Neuron (in vitro differentiated cells): ENCODE data around the gene MC5R.

Experiments
- H2AFZ ChIP-seq: one replicate; pipeline ENCODE4 v1.6.1; 2013; ENCODE audit warnings: low read depth, mild to moderate bottlenecking, inconsistent platforms, low read length, moderate library complexity
- H3K27me3 ChIP-seq: one replicate; pipeline ENCODE4 v1.6.1; 2013; ENCODE audit warnings: low read length; ENCODE audit not compliant: insufficient read depth
- H3K36me3 ChIP-seq: one replicate; pipeline ENCODE4 v1.6.1; 2013; ENCODE audit warnings: low read length; ENCODE audit not compliant: insufficient read depth
- H3K4me1 ChIP-seq: one replicate; pipeline ENCODE4 v1.6.1; 2013; ENCODE audit warnings: low read length; ENCODE audit not compliant: insufficient read depth
- H3K4me3 ChIP-seq: 2 replicates; pipeline ENCODE4 v1.5.1; 2013; ENCODE audit warnings: mild to moderate bottlenecking, low read length, moderate library complexity
- H3K9me3 ChIP-seq: one replicate; pipeline ENCODE4 v1.6.1; 2013; ENCODE audit warnings: low read length

Gene MC5R

DNA sequence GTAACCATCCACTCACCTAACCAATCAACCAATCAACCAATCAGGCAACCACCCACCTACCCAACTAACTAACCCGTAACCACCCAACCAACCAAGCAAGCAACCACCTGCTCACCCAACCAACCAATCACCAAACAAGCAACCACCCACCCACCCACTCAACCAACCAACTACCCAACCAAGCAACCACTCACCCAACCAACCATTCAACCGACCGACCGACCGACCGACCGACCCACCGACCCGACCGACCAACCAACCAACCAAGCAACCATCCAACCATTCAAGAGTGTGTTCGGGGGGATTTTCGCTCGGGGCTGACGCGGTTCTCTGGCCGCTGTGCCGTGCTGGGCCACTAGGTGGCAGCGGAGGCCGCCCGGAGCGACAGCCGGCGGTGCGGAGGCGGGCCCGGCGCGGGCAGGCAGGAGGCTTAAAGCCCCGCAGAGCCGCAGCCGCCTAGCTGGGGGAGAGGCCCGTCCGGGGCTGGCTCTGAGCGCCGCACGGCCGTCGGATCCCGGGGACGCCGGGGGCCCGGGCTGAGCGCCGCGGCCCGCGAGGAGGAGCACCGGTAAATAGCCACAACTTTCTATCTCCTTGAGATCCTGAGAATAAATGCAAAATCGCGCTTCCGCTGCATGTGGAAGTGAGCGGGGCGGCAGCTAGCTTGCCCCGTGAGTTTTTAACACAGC is at the start of gene MC5R:
Gene MC5R (plus strand): TSS at position 443 of the 689 bp plus-strand sequence. CDS start 1,617 bp downstream, outside the sequence.
- H2AFZ ChIP-seq = peak within 1 kb of the TSS; percentile 73
- H3K9me3 ChIP-seq = no peaks in the 10 kb centered on the region
- no peaks in the 10 kb centered on the region for H3K36me3 ChIP-seq
- peaks cover 21% of the 10 kb centered on the region for H3K27me3 ChIP-seq
- H3K4me1 ChIP-seq = peaks cover 5% of the 10 kb centered on the region
- H3K4me3 ChIP-seq = peak within 1 kb of the TSS; percentile 29

- no peak overlapping the region for H3K4me3 ChIP-seq
- H3K9me3 ChIP-seq = no peaks in the 10 kb centered on the region
- no peaks in the 10 kb centered on the region for H3K4me1 ChIP-seq
- no peaks in the 10 kb centered on the region for H3K36me3 ChIP-seq
- no peaks in the 10 kb centered on the region for H3K27me3 ChIP-seq
- H2AFZ ChIP-seq = no peak overlapping the region
Observed at GRCh38 chr18:13775058-13775457, 48.9 kb upstream of the MC5R start.

- no peaks in the 10 kb centered on the region for H3K27me3 ChIP-seq
- no peaks in the 10 kb centered on the region for H3K4me1 ChIP-seq
- no peaks in the 10 kb centered on the region for H3K36me3 ChIP-seq
- no peak overlapping the region for H2AFZ ChIP-seq
- H3K9me3 ChIP-seq = no peaks in the 10 kb centered on the region
- no peak overlapping the region for H3K4me3 ChIP-seq
Observed at GRCh38 chr18:13791181-13791580, 32.8 kb upstream of the MC5R start.

DNA sequence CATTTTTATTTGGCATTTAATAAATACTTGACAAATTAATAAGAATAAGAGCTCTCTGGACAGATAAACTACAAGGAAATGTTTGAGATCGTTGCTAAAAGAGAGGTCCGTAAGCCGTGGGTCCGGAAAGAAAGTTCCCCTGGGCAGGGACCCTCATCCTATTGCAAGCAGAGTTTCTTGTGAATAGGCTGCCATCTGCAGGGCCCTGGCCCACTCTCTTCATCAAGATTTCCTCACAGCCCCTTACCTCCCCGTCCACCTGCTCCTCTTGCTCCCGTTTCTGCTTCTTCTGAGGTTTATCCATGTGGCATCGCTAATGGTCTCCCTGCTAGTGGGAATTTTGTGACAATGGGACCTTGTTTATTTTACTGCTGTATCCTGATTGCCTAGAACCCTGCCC is 30.1 kb upstream of the MC5R start:
- Histone ChIP-seq H3K36me3 (no peaks in the 10 kb centered on the region), H3K4me3 (no peak overlapping the region), H3K9me3 (no peaks in the 10 kb centered on the region), H3K27me3 (peaks cover 3% of the 10 kb centered on the region), H2AFZ (no peak overlapping the region), H3K4me1 (no peaks in the 10 kb centered on the region)

DNA sequence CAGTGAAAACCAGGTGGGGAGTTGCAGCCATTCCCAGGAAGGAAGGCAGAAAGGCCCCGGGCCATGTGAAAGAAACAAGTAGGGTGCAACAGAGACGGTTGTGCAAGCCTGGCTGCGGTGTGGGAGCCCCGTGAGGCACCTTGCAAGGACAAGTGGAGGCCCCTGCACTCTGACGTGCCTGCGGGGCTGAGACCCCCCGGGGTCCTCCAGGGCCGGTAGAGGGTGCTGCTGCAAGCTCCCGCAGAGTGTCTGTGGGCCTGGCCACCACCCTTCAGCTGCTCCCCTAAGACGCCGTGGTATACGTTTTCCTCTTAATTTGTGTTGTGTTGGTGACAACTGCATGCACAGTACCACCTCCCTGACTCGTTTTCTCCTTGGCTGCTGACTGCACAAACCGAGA is 27.4 kb upstream of the MC5R start:
- Histone ChIP-seq H3K9me3 (no peaks in the 10 kb centered on the region), H3K36me3 (no peaks in the 10 kb centered on the region), H3K4me1 (no peaks in the 10 kb centered on the region), H2AFZ (no peak overlapping the region), H3K4me3 (no peak overlapping the region), H3K27me3 (peaks cover 27% of the 10 kb centered on the region)

- no peak overlapping the region for H2AFZ ChIP-seq
- no peaks in the 10 kb centered on the region for H3K9me3 ChIP-seq
- H3K36me3 ChIP-seq = no peaks in the 10 kb centered on the region
- no peak overlapping the region for H3K4me3 ChIP-seq
- no peaks in the 10 kb centered on the region for H3K4me1 ChIP-seq
- peaks cover 30% of the 10 kb centered on the region for H3K27me3 ChIP-seq
Observed at GRCh38 chr18:13797157-13797611, 26.8 kb upstream of the MC5R start.

DNA sequence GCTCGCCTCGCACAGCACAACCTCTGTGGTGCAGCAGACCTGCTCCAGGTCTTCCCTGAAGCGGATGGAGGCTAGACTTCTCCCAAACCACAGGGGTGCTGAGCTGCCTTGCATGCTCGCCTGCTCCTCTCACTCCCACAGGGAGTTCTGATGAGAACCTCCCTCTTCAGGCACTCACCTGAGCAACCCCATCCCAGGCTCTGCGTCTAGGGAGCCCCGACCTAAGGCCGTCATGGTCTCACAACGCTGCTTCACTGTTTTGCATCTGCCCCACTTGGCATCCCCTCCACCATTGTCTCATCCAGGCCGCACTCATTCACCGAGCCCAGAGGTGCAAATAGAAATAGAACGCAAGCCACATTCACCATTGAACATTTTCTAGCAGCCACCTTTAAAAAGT is 24.6 kb upstream of the MC5R start:
- Histone ChIP-seq H3K36me3 (no peaks in the 10 kb centered on the region), H3K4me3 (no peak overlapping the region), H2AFZ (no peak overlapping the region), H3K9me3 (no peaks in the 10 kb centered on the region), H3K4me1 (no peaks in the 10 kb centered on the region), H3K27me3 (peaks cover 36% of the 10 kb centered on the region)

- Histone ChIP-seq H3K4me3 (no peak overlapping the region), H3K36me3 (no peaks in the 10 kb centered on the region), H2AFZ (peak overlapping the region; percentile 63), H3K27me3 (peaks cover 36% of the 10 kb centered on the region), H3K9me3 (no peaks in the 10 kb centered on the region), H3K4me1 (no peaks in the 10 kb centered on the region)
Observed at GRCh38 chr18:13800505-13801259, 23.3 kb upstream of the MC5R start.

DNA sequence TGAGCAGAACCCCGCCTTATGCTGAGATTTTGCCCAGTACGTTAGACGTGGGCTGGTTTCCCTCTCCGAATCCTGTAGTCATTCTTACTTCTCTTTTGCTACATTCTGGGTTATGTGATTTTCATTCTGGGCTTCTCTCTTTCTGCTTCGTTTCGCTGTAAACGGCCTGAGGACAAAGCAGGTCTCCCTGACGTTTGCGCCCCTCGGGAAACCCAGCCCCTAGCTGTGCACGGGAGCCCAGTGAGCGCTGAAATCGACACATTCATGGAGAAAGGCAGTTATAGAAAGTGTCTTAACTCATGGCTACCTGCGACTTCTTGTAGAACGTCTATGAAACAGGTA is 22.7 kb upstream of the MC5R start:
- Histone ChIP-seq H3K27me3 (peaks cover 36% of the 10 kb centered on the region), H3K36me3 (no peaks in the 10 kb centered on the region), H3K9me3 (no peaks in the 10 kb centered on the region), H3K4me1 (no peaks in the 10 kb centered on the region), H3K4me3 (no peak overlapping the region), H2AFZ (peak overlapping the region; percentile 63)

DNA sequence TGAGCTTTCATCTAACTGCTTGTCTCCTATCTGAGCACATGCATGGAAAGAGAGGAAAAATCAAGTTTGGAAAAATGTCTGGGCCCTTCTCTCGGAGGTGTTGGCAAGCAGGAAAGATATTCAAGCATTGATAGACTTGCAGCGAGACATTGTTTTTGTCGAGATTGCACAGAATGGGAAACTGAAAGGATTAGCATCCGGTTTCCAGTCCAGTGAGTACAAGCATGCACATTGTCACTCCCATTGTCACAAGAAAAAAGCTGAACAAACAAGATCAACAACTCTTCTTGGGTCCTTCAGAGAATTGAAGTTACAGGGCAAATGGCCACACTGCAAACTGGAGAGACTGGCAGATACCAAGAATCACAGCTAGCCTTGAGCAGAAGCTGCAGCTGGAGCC is 19.6 kb upstream of the MC5R start:
- Histone ChIP-seq H3K36me3 (no peaks in the 10 kb centered on the region), H3K27me3 (peaks cover 28% of the 10 kb centered on the region), H3K4me3 (no peak overlapping the region), H3K4me1 (no peaks in the 10 kb centered on the region), H2AFZ (no peak overlapping the region), H3K9me3 (no peaks in the 10 kb centered on the region)

GRCh38 chr18:13808294-13809042 is 15.5 kb upstream of the MC5R start:
- H3K9me3 ChIP-seq = no peaks in the 10 kb centered on the region
- H2AFZ ChIP-seq = no peak overlapping the region
- no peaks in the 10 kb centered on the region for H3K27me3 ChIP-seq
- no peak overlapping the region for H3K4me3 ChIP-seq
- H3K4me1 ChIP-seq = no peaks in the 10 kb centered on the region
- no peaks in the 10 kb centered on the region for H3K36me3 ChIP-seq

DNA sequence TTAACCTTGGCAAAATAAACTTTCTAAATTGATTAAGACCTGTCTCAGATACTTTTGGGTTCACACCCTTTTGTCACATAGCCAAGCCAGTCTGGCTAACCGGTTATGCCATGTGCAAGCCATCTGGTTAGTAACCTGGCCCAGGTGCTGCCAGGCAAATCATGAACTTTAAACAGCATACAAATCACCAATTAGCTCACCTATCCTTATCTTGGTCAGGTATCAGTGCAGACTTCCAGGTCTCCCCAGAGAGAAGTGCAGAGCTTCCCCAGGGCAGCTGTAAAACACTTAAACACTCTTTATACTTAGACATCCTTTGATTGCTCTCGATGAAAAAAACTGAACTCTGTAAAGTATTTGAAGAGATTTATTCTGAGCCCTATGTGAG is 14.9 kb upstream of the MC5R start:
- Histone ChIP-seq H3K4me1 (no peaks in the 10 kb centered on the region), H3K27me3 (no peaks in the 10 kb centered on the region), H2AFZ (no peak overlapping the region), H3K4me3 (no peak overlapping the region), H3K9me3 (no peaks in the 10 kb centered on the region), H3K36me3 (no peaks in the 10 kb centered on the region)

GRCh38 chr18:13809531-13810255 is 14.3 kb upstream of the MC5R start:
- Histone ChIP-seq H3K4me1 (no peaks in the 10 kb centered on the region), H3K9me3 (no peaks in the 10 kb centered on the region), H3K27me3 (no peaks in the 10 kb centered on the region), H3K36me3 (no peaks in the 10 kb centered on the region), H2AFZ (no peak overlapping the region), H3K4me3 (no peak overlapping the region)
